ENCODE data around the gene ADPRM.
"Not testable (repeated sequence)": the region's sequence is repeated elsewhere in the genome, so short reads cannot be mapped to it uniquely, and the experiment has no call there.

The ADPRM gene

GRCh38 chr17:10697092-10698081 lies at the start of gene ADPRM, which contains the start of gene SCO1:
Gene ADPRM (plus strand): TSS chr17:10697594. CDS start chr17:10704927, 7,333 bp downstream.
Gene SCO1 (minus strand): TSS chr17:10697533. CDS start chr17:10697507, 26 bp downstream.
- DNase-seq (ENCODE audit: low read depth), result peak; percentile 73

- DNase-seq (ENCODE audit: low read depth), result no peak
Observed at GRCh38 chr17:10648381-10648780, 49.0 kb upstream of the ADPRM start.

DNA sequence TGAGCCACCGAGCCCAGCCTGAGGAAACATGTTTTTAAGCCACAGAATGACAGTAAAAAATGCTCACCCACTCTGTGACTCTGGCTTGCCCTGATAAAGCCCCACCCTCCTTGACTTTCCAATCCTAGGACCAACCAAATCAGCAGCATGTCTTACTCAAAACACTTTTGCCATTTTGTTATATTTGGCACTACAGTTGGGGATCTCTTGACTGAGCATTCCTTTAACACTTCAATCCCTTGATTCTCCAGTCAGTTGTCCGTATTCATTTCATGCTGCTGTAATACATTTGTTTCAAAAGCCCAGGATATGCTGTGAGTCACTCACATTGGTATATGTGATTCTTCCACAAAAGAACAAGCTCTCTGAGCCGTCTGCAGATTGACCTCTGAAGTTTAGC lies 48.4 kb upstream of the ADPRM start:
- peak; percentile 12 for DNase-seq (ENCODE audit: low read depth)

DNA sequence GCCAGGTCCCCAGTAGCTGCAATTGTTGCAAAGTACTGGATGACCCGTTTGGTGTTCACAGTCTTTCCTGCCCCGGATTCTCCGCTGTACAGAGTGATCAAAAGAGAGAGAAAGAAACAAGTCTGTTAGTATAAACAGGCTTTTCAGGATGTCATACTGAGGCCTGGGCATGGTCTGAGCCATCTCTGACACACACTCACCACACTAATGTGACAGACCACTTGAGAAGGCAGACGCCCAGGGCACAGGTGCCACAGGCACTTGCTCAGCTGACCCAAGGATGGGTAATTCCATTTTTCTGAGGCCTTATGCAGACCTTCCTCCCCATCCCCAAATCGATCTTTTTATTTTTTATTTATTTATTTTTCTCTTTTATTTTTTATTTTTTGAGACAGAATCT lies 47.8 kb upstream of the ADPRM start:
- DNase-seq (ENCODE audit: low read depth), result no peak

GRCh38 chr17:10651927-10652326 lies 45.5 kb upstream of the ADPRM start:
- DNase-seq (ENCODE audit: low read depth), result no peak

DNA sequence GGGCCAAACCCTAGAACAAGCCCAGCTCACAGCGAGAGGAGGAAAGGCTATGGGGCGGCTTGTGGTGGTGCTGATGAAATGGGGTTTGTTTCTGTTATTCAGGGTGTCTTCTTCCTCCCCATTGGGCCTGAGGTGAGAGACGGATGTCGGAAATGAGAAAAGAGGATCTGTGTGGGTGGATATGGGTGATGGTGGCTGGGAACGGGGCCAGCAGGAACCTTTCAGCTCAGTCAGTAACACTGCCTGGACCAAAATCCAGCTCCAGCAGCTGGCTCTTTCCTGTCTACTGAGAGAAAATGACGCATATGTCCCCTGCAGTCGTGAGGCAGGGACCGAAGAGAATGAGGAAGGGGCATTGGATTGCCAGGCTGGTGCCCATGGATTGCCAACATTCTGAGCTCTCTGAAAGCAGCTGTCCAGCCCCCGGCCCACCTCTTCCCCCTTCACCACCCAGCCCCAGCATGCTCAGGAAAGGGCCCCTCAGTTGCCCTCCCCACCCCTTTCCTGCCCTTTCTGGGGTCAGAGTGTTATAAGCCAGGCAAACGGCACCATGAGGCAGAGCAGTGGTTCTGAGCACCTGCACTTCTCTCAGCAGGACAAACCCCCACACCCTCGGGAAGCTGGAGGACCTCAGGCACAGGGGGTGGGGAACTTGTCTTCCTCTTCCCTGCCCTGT lies 44.3 kb upstream of the ADPRM start:
- DNase-seq (ENCODE audit: low read depth), result no peak

- DNase-seq (ENCODE audit: low read depth), result no peak
Observed at GRCh38 chr17:10653987-10654386, 43.4 kb upstream of the ADPRM start.

- DNase-seq (ENCODE audit: low read depth), result no peak
Observed at GRCh38 chr17:10657148-10657547, 40.2 kb upstream of the ADPRM start, which contains the start of gene MYH3. Gene MYH3 (minus strand): TSS chr17:10657309. CDS start chr17:10655064, 2,245 bp downstream.

DNA sequence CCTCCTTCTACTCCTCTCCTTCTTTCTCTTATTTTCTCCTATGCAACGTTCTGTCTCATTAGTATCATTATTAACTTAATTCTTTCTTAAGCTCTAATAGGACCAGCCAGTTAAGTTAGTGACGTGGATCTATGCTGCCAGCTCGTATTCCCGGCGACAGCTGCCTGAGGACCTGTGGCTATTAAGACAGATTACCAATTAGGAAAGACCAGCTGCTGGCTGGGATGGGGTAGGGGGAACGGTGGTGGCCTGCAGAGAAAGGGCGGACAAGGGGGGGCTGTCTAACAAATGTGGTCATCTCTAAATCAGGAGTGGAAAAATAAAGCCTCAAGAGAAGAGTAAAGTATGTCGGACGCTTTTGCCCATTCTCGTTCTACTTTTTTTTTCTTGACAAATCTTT lies 39.5 kb upstream of the ADPRM start:
- DNase-seq (ENCODE audit: low read depth), result no peak

GRCh38 chr17:10661437-10661836 lies 36.0 kb upstream of the ADPRM start:
- no peak for DNase-seq (ENCODE audit: low read depth)

- no peak for DNase-seq (ENCODE audit: low read depth)
Observed at GRCh38 chr17:10663231-10663630, 34.2 kb upstream of the ADPRM start.

DNA sequence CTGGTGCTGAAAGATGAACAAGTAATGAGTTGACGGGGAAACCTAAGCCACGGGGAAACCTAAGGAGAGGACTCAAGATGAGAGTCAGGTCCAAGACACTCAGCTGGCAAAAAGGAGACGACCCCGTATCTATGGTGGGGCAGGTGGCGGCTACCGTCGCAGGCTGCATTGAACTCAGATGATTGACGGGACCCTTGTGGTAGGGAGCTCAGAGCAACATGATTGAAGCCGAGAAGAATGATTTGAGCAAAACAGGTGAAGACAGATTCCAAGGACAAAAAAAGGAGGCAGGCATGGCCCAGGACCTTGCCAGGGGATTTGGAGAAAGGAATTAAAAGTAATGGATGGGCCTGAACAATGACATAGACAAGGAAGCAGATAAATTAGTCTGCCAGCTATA lies 32.8 kb upstream of the ADPRM start:
- no peak for DNase-seq (ENCODE audit: low read depth)

DNA sequence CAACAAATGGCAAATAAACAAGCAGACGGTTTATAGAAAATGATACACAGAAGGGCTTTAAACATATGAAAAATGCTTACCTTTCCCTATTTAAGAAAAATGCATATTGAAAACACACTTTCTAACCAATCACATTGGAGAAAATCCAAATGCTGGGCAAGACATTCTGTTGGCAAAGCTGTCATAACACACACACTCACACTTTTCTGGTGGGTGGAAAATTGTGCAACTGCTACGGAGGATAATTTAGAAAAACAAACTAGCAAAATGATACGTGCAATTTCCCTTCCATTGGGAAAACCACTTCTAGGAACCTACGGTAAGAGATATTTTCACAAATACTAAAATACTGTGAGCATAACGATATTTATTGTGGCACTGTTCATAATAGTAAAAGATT lies 30.5 kb upstream of the ADPRM start:
- DNase-seq (ENCODE audit: low read depth), result no peak

DNA sequence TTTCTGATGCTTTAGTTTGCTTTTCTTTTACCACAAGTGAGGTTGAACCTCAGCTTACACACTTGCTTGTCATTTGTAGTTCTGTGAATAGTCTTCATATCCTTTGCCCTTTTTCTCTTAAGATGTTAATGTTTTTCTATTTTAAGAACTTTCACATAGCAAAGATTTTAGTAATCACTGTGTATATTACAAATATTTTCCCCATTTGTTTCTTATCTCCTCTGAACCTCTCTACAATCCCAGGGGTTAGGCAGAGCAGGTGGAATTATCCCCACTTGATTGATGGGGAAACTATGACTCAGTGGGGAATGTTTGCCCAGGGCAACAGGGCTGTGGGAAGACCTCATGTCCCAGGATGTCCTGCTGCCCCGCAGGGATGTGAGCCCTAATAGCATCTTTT lies 28.6 kb upstream of the ADPRM start:
- DNase-seq (ENCODE audit: low read depth), result peak; percentile 39

DNA sequence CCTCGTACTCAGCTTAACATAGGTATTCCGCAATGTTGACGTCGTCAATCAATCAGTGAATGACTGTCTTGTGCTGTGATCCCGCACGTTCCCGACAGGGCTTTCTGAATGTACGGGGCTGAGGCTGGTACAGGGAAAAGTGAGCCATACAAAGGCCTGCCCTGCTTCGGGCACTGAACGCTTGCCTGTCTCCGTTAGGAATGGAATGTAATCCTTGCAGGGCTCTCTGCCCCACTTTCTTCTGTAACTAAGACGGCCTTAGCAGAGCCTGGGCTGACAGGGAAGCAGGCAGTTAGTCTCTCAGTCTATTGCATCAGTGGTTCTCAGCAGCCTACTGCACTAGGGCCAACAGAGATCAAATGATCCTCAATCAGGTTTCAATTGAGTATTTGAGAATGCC lies 24.1 kb upstream of the ADPRM start:
- no peak for DNase-seq (ENCODE audit: low read depth)

- no peak for DNase-seq (ENCODE audit: low read depth)
Observed at GRCh38 chr17:10674704-10675103, 22.7 kb upstream of the ADPRM start.

DNA sequence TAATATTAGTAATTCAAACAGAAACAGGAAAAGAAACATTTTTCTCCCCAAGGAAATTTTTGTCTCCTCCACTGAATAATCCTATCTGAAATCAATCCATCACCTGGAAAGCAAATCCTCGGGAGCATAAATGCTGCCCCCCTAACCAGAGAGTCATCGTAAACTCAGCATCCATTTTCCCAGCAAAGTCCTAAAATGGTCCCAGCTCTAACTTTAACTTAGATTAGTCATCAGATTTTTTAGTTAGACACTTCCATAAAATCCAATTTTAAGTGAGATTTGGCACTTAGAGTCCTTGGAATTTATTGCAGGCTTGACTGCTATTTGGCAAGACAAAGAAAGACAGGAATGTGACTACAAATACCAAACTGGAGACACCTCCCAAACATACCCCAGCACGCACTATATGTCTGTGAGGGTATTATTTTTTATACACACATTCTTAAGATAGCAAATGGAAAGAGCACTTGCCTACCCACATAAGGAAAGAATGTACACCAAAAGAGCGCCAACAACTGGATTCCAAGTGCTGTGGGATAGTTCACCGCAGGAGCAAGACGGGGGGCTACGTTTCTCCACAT lies 15.4 kb upstream of the ADPRM start:
- peak; percentile 78 for DNase-seq (ENCODE audit: low read depth)

DNA sequence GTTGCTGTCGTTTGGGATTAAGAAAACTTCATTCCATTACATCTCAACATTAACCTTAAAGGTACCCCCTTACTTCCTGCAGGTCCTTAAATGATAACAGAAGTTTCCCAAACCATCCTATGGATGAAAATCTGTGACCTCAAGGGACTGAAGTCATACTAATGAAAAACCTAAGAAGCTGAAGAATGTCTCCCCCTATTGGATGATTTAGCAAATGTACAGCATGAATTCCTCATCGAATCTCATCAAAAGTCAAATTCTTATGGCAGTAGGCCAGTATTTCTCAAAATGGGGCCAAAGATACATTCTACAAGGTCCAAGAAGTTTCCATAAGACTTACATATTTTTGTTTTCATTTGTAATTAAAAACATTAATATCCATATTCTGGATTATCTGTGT lies 13.5 kb upstream of the ADPRM start:
- DNase-seq (ENCODE audit: low read depth), result no peak

DNA sequence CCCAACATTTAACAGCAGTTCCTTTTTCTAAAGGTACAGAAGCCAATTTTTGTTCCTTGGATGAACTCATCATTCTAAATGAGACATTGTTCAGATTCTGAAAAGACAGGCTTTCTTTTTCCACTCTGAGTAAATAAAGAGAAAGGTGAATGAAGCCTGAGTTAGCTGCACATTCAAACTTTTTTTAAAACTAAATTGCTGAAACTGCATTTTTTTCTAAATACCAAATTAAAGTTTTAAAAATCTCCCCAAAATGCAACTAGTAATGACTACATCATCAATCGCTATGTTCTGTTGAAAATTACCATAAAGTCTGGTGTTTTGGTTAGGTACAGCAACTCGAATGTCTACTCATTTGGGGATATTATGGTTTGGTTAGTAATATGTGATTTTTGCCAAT lies 9.9 kb upstream of the ADPRM start:
- no peak for DNase-seq (ENCODE audit: low read depth)

DNA sequence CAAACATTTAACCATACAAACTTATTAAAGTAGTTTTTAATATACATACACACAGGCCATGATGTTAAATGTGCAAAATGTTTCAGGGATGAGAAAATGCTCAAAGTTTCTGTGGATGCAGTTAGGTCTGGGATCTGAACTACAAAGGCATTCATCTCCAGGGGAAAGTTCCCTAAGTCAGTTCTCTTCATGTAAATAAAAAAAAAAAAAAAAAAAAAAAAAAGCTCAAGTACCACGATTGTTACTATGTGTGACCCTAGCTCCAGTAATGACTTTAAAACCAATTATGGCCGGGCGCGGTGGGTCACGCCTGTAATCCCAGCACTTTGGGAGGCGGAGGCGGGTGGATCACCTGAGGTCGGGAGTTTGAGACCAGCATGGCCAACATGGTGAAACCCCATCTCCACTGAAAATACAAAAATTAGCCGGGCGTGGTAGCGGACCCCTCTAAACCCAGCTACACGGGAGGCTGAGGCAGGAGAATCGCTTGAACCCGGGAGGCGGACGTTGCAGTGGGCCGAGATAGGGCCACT lies 1.5 kb upstream of the ADPRM start:
- DNase-seq (ENCODE audit: low read depth), result not testable (repeated sequence)

DNA sequence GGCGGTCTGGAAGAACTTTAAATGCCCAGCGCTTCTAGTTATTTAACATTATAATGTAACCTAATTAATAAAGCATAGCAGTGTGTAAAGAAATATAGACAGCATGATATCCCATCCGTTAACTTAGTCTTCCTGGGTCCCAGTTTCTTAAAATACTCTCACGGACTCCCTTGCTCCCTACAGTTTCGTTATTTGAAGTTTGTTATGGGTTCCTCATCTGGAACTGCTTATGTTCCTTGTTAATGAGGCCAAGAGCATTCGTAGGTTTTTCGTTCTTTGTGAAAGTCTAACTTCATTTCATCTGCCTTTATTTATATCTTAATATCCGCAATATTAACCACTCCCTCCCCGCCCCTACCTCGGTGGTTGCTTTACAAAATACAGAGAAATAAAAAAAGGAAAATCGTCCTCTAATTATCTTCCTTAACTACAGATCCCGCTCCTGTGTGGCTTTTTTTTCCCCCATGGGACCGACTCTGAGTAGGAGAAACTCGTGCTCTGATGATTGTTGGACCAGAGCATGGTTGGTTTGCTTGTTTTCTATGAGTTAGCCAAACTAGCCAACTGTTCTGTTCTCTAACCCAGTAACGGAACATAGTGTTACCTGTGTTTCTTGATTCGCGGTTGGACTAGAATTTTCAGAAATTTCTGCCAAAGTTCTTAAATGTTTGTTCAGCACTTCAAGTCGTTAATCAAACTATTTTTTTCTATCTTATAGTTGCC lies 863 bp downstream of the ADPRM start:
- no peak for DNase-seq (ENCODE audit: low read depth)

DNA sequence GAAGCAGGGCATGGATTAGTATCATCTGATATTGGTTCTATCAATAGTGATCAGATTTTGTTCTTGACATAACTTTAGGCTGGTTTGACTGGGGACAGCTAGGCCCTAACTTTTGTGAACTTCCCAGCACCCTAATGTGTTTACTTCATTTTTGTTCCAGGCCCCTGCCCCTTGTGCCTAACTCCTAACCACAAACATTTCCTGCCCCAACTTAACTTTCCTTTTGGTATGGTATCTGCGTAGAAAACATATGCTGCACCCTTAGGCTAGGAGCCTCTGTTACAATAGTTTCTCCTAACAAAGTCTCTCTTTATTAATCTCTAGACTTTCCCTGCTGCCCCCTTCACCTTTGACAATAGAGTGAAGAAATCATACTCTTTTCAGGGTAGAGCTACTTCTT lies 2.5 kb downstream of the ADPRM start:
- DNase-seq (ENCODE audit: low read depth), result no peak
